HCT116 (cell line): ENCODE measurements around the gene CSGALNACT2. TPM values are rescaled to one million over a fixed set of nuclear protein-coding genes. Genes with fewer than 3 reads are reported as not detected.

Source experiments
- ATAC-seq: fragments of 200-7000 bp; cut with Tn5 transposase; 2 replicates; pipeline ENCODE4 v1.9.1; 2020; ENCODE audit warnings: mild to moderate bottlenecking, moderate library complexity
- BruUV-seq: library from RNA; stranded (reverse); fragments of 400-500 nt; replicated peaks from 2 replicates; lab custom pipeline; 2021; lab: Mats Ljungman, UMichigan
- CTCF ChIA-PET: fragments of 300-600 bp; sonication (Branson Sonifier 250); formaldehyde crosslinking; loops from one replicate; lab custom pipeline; 2021; ENCODE audit warnings: antibody characterized with exemption; lab: Charles Lee
- POLR2A ChIA-PET: fragments of 300-600, 350-600 bp; sonication (Branson Sonifier 250); formaldehyde crosslinking; loops from one replicate; lab custom pipeline; 2021; ENCODE audit warnings: antibody characterized with exemption; lab: Charles Lee
- RAD21 ChIA-PET, 2 experiments: fragments of 300-600 bp; sonication (Branson Sonifier 250); formaldehyde crosslinking; loops; one replicate each; lab custom pipeline; 2023; ENCODE audit warnings: low total read pairs in 2 of 2; ENCODE audit not compliant: uncharacterized antibody in 2 of 2, unreplicated experiment in 2 of 2, low non-redundant PET in 1 of 2; lab: Charles Lee
- DNase-seq: peaks from one replicate; pipeline ENCODE4 v3.0.0-alpha.2; 2010; ENCODE audit warnings: low read depth, low spot score
- H2AFZ ChIP-seq: fragments of 200-600 bp; shearing (Covaris generic), sonication (generic); 2 replicates; pipeline ENCODE4 v1.6.1; 2017; ENCODE audit warnings: low read depth, mixed run types, mixed read lengths, antibody characterized with exemption, low read length; ENCODE audit not compliant: poor library complexity, severe bottlenecking
- H3K27ac ChIP-seq: 2 replicates; pipeline ENCODE4 v1.5.1; 2012; ENCODE audit warnings: low read depth, low read length
- H3K27me3 ChIP-seq: fragments of 200-600 bp; sonication (generic); 2 replicates; pipeline ENCODE4 v1.6.1; 2016; ENCODE audit warnings: mixed run types, low read length, mixed read lengths; ENCODE audit not compliant: insufficient read depth
- H3K36me3 ChIP-seq, 2 experiments: fragments of 200-500 bp in 1 of 2; fragments of 200-600 bp in 1 of 2; sonication (Bioruptor generic) in 1 of 2; sonication (generic) in 1 of 2; 2 replicates each; pipeline versions ENCODE4 v1.5.1 to v1.6.1; 2014 to 2016; ENCODE audit warnings: low read length in 2 of 2, inconsistent platforms in 1 of 2, mixed read lengths in 1 of 2, mixed run types in 1 of 2; ENCODE audit not compliant: insufficient read depth in 2 of 2, control insufficient read depth in 1 of 2
- H3K4me1 ChIP-seq, 2 experiments: fragments of 200-600 bp in 1 of 2; sonication (generic) in 1 of 2; 2 replicates each; pipeline versions ENCODE4 v1.5.1 to v1.6.1; 2012 to 2017; ENCODE audit warnings: low read length in 2 of 2, inconsistent platforms in 1 of 2, mild to moderate bottlenecking in 1 of 2, mixed read lengths in 1 of 2, mixed run types in 1 of 2, moderate library complexity in 1 of 2; ENCODE audit not compliant: insufficient read depth in 2 of 2, control insufficient read depth in 1 of 2
- H3K4me2 ChIP-seq: fragments of 200-600 bp; sonication (generic); 2 replicates; pipeline ENCODE4 v1.6.1; 2017; ENCODE audit warnings: mixed run types, low read length, mixed read lengths
- H3K4me3 ChIP-seq, 2 experiments: fragments of 200-600 bp in 1 of 2; sonication (generic) in 1 of 2; replicated peaks in 1 of 2; 2 replicates each; pipeline ENCODE4 v1.5.1; 2011 to 2016; ENCODE audit warnings: low read length in 2 of 2, control low read depth in 1 of 2, low read depth in 1 of 2, mild to moderate bottlenecking in 1 of 2, mixed read lengths in 1 of 2, mixed run types in 1 of 2
- H3K79me2 ChIP-seq: fragments of 200-600 bp; sonication (generic); 2 replicates; pipeline ENCODE4 v1.6.1; 2017; ENCODE audit warnings: mild to moderate bottlenecking, mixed run types, low read length, moderate library complexity, mixed read lengths; ENCODE audit not compliant: insufficient read depth
- H3K9ac ChIP-seq: fragments of 200-600 bp; sonication (generic); 2 replicates; pipeline ENCODE4 v1.6.1; 2016; ENCODE audit warnings: low read length, mixed read lengths
- H3K9me2 ChIP-seq: fragments of 200-600 bp; sonication (generic), shearing (Covaris generic); 2 replicates; pipeline ENCODE4 v1.6.1; 2017; ENCODE audit warnings: mixed run types, mild to moderate bottlenecking, moderate library complexity; ENCODE audit not compliant: insufficient read depth
- H3K9me3 ChIP-seq, 2 experiments: fragments of 200-500 bp in 1 of 2; fragments of 200-600 bp in 1 of 2; sonication (Bioruptor generic) in 1 of 2; sonication (generic) in 1 of 2; 2 replicates each; pipeline ENCODE4 v1.6.1; 2014 to 2017; ENCODE audit warnings: low read length in 2 of 2, mixed read lengths in 2 of 2, inconsistent platforms in 1 of 2, low read depth in 1 of 2, mild to moderate bottlenecking in 1 of 2, mixed run types in 1 of 2, moderate library complexity in 1 of 2; ENCODE audit not compliant: control insufficient read depth in 1 of 2, insufficient read depth in 1 of 2
- H4K20me1 ChIP-seq: fragments of 200-600 bp; sonication (generic), shearing (Covaris generic); 2 replicates; pipeline ENCODE4 v1.6.1; 2017; ENCODE audit warnings: mixed run types, mild to moderate bottlenecking, moderate library complexity; ENCODE audit not compliant: insufficient read depth
- CBX3 ChIP-seq: IDR thresholded peaks from 2 replicates; pipeline ENCODE4 v1.6.1; 2012; ENCODE audit warnings: low read depth
- CEBPB ChIP-seq: IDR thresholded peaks from 2 replicates; pipeline ENCODE4 v1.6.1; 2012; ENCODE audit warnings: low read depth
- CTCF ChIP-seq, 3 experiments: fragments of 200-600 bp in 1 of 3; sonication (generic) in 1 of 3; IDR thresholded peaks in 2 of 3; conservative IDR thresholded peaks in 1 of 3; 2 replicates each; pipeline ENCODE4 v1.5.1; 2012 to 2017; ENCODE audit warnings: low read depth in 2 of 3, low read length in 2 of 3, antibody characterized with exemption in 1 of 3, borderline replicate concordance in 1 of 3, control low read depth in 1 of 3, mild to moderate bottlenecking in 1 of 3, mixed read lengths in 1 of 3, mixed run types in 1 of 3, moderate library complexity in 1 of 3; ENCODE audit not compliant: insufficient read depth in 1 of 3
- EGR1 ChIP-seq: IDR thresholded peaks from 2 replicates; pipeline ENCODE4 v1.6.1; 2012; ENCODE audit warnings: low read depth
- ELF1 ChIP-seq: IDR thresholded peaks from 2 replicates; pipeline ENCODE4 v1.6.1; 2012; ENCODE audit warnings: low read depth, borderline replicate concordance
- EZH2 ChIP-seq: fragments of 200-600 bp; sonication (generic); IDR thresholded peaks from 2 replicates; pipeline ENCODE4 v1.6.1; 2017; ENCODE audit warnings: antibody characterized with exemption, mixed run types
- EZH2phosphoT487 ChIP-seq: fragments of 200-600 bp; IDR thresholded peaks from 2 replicates; pipeline ENCODE4 v1.6.1; 2018; ENCODE audit warnings: antibody characterized with exemption, borderline replicate concordance
- JUND ChIP-seq: IDR thresholded peaks from 2 replicates; pipeline ENCODE4 v1.6.1; 2012
- POLR2A ChIP-seq: IDR thresholded peaks from 2 replicates; pipeline ENCODE4 v1.7.0; 2011; ENCODE audit warnings: borderline replicate concordance; ENCODE audit not compliant: insufficient read depth, insufficient read length; ENCODE audit errors: extremely low read depth
- RAD21 ChIP-seq: IDR thresholded peaks from 2 replicates; pipeline ENCODE4 v1.6.1; 2012; ENCODE audit warnings: low read depth, mild to moderate bottlenecking
- SIN3A ChIP-seq: IDR thresholded peaks from 2 replicates; pipeline ENCODE4 v1.6.1; 2012; ENCODE audit warnings: low read depth
- SRF ChIP-seq: IDR thresholded peaks from 2 replicates; pipeline ENCODE4 v1.6.1; 2012; ENCODE audit warnings: low read depth
- TCF7L2 ChIP-seq: IDR thresholded peaks from 2 replicates; pipeline ENCODE4 v1.7.0; 2011; ENCODE audit warnings: borderline replicate concordance, inconsistent platforms; ENCODE audit not compliant: insufficient read depth, insufficient read length; ENCODE audit errors: extremely low read depth
- YY1 ChIP-seq: IDR thresholded peaks from 2 replicates; pipeline ENCODE4 v1.6.1; 2011; ENCODE audit warnings: low read length, low read depth, moderate library complexity, mild to moderate bottlenecking; ENCODE audit not compliant: insufficient replicate concordance; ENCODE audit errors: extremely low read depth
- ZFX ChIP-seq: fragments of 450-650 bp; IDR thresholded peaks from 2 replicates; pipeline ENCODE4 v1.6.1; 2017
- ZNF274 ChIP-seq: fragments of 200-500 bp; sonication (Bioruptor generic); IDR thresholded peaks from 2 replicates; pipeline ENCODE4 v1.6.1; 2014; ENCODE audit warnings: mild to moderate bottlenecking, low read depth, low read length, inconsistent platforms
- intact Hi-C: fragments of 100-400 bp; cut with micrococcal nuclease; formaldehyde crosslinking; loops from 2 replicates; pipeline ENCODE4 v1.10.0; 2022
- total RNA-seq: library from RNA; stranded (reverse); gene quantifications from one replicate; pipeline ENCODE4 v1.2.1, GENCODE V29; 2021; ENCODE audit not compliant: unreplicated experiment
- TF ChIP-seq, protein P1 (sequence below): IDR thresholded peaks from 2 replicates; pipeline ENCODE4 v1.6.1; 2012
- TF ChIP-seq, protein P2 (sequence below): IDR thresholded peaks from 2 replicates; pipeline ENCODE4 v1.6.1; 2011; ENCODE audit warnings: mild to moderate bottlenecking, low read length, moderate library complexity; ENCODE audit not compliant: insufficient replicate concordance; ENCODE audit errors: extremely low read depth
- TF ChIP-seq, protein P3 (sequence below): IDR thresholded peaks from 2 replicates; pipeline ENCODE4 v1.6.1; 2012; ENCODE audit warnings: low read depth

The CSGALNACT2 gene
- total RNA-seq, 1 experiment from 2014 or later, result 9.9 TPM

GRCh38 chr10:43173120-43173519 is 34.9 kb downstream of the CSGALNACT2 start (continued):
- TF ChIP-seq EZH2phosphoT487 (no peak), TCF7L2 (no peak)
- TF ChIP-seq, all 23 proteins: peak for 0

GRCh38 chr10:43174969-43175368 is 36.7 kb downstream of the CSGALNACT2 start:
- Histone ChIP-seq H3K36me3 (peaks cover 0 to 2% of the 10 kb centered on the region in 2 experiments; a peak in 1 of 4 replicates), H3K9me3 (no peaks in the 10 kb centered on the region), H3K79me2 (no peaks in the 10 kb centered on the region), H3K4me3 (no peak overlapping the region), H3K9ac (no peak overlapping the region), H4K20me1 (no peaks in the 10 kb centered on the region), H3K27ac (no peak overlapping the region), H2AFZ (no peak overlapping the region), H3K9me2 (no peaks in the 10 kb centered on the region), H3K4me2 (no peak overlapping the region), H3K4me1 (no peaks in the 10 kb centered on the region), H3K27me3 (no peaks in the 10 kb centered on the region)
- DNase-seq (no peak), ATAC-seq (no peak)
- ChIA-PET POLR2A (no interaction called here), RAD21 (no interaction called here), CTCF (no interaction called here)
- intact Hi-C loops, result no loop called here
- no TSS peak for BruUV-seq
- TF ChIP-seq ZNF274, result no peak
- no peak for TF ChIP-seq YY1
- no peak for TF ChIP-seq EZH2phosphoT487
- TF ChIP-seq CBX3, result no peak
- TF ChIP-seq RAD21, result no peak
- TF ChIP-seq, protein P1, sequence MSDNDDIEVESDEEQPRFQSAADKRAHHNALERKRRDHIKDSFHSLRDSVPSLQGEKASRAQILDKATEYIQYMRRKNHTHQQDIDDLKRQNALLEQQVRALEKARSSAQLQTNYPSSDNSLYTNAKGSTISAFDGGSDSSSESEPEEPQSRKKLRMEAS, result no peak
- TF ChIP-seq, protein P2, sequence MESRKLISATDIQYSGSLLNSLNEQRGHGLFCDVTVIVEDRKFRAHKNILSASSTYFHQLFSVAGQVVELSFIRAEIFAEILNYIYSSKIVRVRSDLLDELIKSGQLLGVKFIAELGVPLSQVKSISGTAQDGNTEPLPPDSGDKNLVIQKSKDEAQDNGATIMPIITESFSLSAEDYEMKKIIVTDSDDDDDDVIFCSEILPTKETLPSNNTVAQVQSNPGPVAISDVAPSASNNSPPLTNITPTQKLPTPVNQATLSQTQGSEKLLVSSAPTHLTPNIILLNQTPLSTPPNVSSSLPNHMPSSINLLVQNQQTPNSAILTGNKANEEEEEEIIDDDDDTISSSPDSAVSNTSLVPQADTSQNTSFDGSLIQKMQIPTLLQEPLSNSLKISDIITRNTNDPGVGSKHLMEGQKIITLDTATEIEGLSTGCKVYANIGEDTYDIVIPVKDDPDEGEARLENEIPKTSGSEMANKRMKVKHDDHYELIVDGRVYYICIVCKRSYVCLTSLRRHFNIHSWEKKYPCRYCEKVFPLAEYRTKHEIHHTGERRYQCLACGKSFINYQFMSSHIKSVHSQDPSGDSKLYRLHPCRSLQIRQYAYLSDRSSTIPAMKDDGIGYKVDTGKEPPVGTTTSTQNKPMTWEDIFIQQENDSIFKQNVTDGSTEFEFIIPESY, result no peak
- TF ChIP-seq CTCF (IDR thresholded peaks at IDR 0.05 in 2 of 3, conservative IDR thresholded peaks at IDR 0.05 in 1 of 3; ENCODE audit: borderline replicate concordance in 1 of 3, insufficient read depth in 1 of 3, low read depth in 2 of 3, low read length in 2 of 3), result no peak
- TF ChIP-seq CEBPB, result no peak
- TF ChIP-seq TCF7L2, result no peak
- TF ChIP-seq EGR1, result no peak
- TF ChIP-seq EZH2, result no peak
- TF ChIP-seq, protein P3, sequence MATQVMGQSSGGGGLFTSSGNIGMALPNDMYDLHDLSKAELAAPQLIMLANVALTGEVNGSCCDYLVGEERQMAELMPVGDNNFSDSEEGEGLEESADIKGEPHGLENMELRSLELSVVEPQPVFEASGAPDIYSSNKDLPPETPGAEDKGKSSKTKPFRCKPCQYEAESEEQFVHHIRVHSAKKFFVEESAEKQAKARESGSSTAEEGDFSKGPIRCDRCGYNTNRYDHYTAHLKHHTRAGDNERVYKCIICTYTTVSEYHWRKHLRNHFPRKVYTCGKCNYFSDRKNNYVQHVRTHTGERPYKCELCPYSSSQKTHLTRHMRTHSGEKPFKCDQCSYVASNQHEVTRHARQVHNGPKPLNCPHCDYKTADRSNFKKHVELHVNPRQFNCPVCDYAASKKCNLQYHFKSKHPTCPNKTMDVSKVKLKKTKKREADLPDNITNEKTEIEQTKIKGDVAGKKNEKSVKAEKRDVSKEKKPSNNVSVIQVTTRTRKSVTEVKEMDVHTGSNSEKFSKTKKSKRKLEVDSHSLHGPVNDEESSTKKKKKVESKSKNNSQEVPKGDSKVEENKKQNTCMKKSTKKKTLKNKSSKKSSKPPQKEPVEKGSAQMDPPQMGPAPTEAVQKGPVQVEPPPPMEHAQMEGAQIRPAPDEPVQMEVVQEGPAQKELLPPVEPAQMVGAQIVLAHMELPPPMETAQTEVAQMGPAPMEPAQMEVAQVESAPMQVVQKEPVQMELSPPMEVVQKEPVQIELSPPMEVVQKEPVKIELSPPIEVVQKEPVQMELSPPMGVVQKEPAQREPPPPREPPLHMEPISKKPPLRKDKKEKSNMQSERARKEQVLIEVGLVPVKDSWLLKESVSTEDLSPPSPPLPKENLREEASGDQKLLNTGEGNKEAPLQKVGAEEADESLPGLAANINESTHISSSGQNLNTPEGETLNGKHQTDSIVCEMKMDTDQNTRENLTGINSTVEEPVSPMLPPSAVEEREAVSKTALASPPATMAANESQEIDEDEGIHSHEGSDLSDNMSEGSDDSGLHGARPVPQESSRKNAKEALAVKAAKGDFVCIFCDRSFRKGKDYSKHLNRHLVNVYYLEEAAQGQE, result no peak
- TF ChIP-seq SRF, result no peak
- no peak for TF ChIP-seq ELF1
- TF ChIP-seq SIN3A, result no peak
- no peak for TF ChIP-seq POLR2A
- TF ChIP-seq ZFX, result no peak
- TF ChIP-seq JUND, result no peak
